ENCODE results near the gene CETN2. TPM values are rescaled to one million over a fixed set of nuclear protein-coding genes. Genes with fewer than 3 reads are reported as not detected.
A peak's percentile ranks its signal among the peaks of the same experiment; 100 is the strongest.

The CETN2 gene
- total RNA-seq: 10 to 100 TPM in 3 of 4 donors, 1 to 10 TPM in 1; 8.1 to 15.7 (median 10.5) TPM

- peak; percentile 97 to 98 for ATAC-seq
These were observed at the start of gene CETN2, which contains the start of gene NSDHL for GRCh38 chrX:152830312-152831305. TSS of gene CETN2 (minus strand) at chrX:152830757. CDS start at chrX:152830710, 47 bp downstream. TSS of gene NSDHL (plus strand) at chrX:152831063. CDS start at chrX:152846325, 15,262 bp downstream.

DNA sequence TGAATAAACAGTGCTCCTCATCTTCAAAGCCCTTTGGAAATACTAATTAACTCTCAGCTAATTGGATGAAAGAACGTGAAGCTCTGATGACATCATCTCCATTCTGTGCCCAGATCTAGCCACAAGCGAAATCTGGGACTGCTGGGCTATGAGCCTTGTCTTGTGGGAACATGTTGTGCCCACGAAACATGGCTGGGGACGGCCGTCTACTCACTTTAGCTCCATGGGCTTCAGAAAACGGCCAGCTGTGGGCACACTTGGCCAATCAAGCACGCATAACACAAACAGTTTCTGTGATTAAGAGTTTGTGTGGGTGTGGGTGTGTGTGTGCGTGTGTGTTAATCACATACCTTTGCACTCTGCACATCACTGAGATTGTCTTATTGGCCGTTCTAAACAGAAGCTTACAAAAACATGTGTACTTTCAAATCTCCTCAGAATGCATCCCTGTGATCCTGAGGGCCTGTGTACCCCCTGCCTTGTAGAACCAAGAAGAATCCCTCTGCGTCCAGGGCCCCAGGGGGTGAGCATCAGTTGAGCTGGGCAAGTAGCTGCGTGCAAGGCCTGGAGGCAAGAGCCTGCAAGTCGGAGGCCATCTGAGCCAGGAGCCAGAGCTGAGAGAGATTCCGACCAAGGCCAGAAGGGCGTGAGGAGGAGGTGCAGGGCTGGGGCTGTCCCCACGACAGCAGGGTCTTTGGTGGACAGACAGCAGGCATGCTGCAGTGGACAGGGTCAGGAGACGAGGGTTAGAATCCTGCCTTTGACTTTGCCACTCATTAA, 48.6 kb upstream of the CETN2 start:
- in situ Hi-C loops (cut with MboI; ENCODE audit: low sequenced_read_pairs in 4 of 4): no loop called here
- no peak for DNase-seq

More at GRCh38 chrX:152830312-152831305, at the start of gene CETN2, which contains the start of gene NSDHL:
- in situ Hi-C loops (cut with MboI; ENCODE audit: low sequenced_read_pairs in 4 of 4) (no loop called here), intact Hi-C loops (cut with DNase I; ENCODE audit: low total_unique reads) (no loop called here)
- Histone ChIP-seq H3K9me3 (no peaks in the 10 kb centered on the region), H3K27me3 (no peaks in the 10 kb centered on the region), H3K36me3 (peaks cover 0 to 6% of the 10 kb centered on the region in 2 donors), H3K4me1 (peaks cover 3 to 16% of the 10 kb centered on the region in 2 donors), H3K27ac (peak within 1 kb of the TSS; percentile 78 to 86 (median 80)), H3K4me3 (peak within 1 kb of the TSS; percentile 63 to 77 (median 68))
- DNase-seq: peak; percentile 93 to 96
- TF ChIP-seq POLR2A (IDR thresholded peaks at IDR 0.05): peak in 1 of 2 donors; percentile 44
- no peak for TF ChIP-seq CTCF (IDR thresholded peaks at IDR 0.05 in 4 of 5, conservative IDR thresholded peaks at IDR 0.05 in 1 of 5)

GRCh38 chrX:152876931-152877840, 46.6 kb upstream of the CETN2 start:
- in situ Hi-C loops (cut with MboI; ENCODE audit: low sequenced_read_pairs in 4 of 4) (no loop called here), intact Hi-C loops (cut with DNase I; ENCODE audit: low total_unique reads) (no loop called here)
- Histone ChIP-seq H3K27ac (no peak overlapping the region), H3K4me3 (no peak overlapping the region), H3K27me3 (no peaks in the 10 kb centered on the region), H3K36me3 (no peaks in the 10 kb centered on the region), H3K4me1 (no peaks in the 10 kb centered on the region), H3K9me3 (no peaks in the 10 kb centered on the region)
- TF ChIP-seq POLR2A (IDR thresholded peaks at IDR 0.05): no peak
- no peak for TF ChIP-seq CTCF (IDR thresholded peaks at IDR 0.05 in 4 of 5, conservative IDR thresholded peaks at IDR 0.05 in 1 of 5)
- ATAC-seq: no peak
- DNase-seq: no peak

More for the DNA sequence above, 48.6 kb upstream of the CETN2 start:
- Histone ChIP-seq H3K4me1 (no peaks in the 10 kb centered on the region), H3K36me3 (no peaks in the 10 kb centered on the region), H3K27ac (no peak overlapping the region), H3K27me3 (no peaks in the 10 kb centered on the region), H3K4me3 (no peak overlapping the region), H3K9me3 (no peaks in the 10 kb centered on the region)
- no peak for ATAC-seq
- intact Hi-C loops (cut with DNase I; ENCODE audit: low total_unique reads): no loop called here
- no peak for TF ChIP-seq POLR2A (IDR thresholded peaks at IDR 0.05)
- TF ChIP-seq CTCF (IDR thresholded peaks at IDR 0.05 in 4 of 5, conservative IDR thresholded peaks at IDR 0.05 in 1 of 5): no peak

- no peaks in the 10 kb centered on the region for H3K4me1 ChIP-seq
- H3K4me3 ChIP-seq: no peak overlapping the region
- TF ChIP-seq CTCF (IDR thresholded peaks at IDR 0.05 in 4 of 5, conservative IDR thresholded peaks at IDR 0.05 in 1 of 5) (no peak), POLR2A (IDR thresholded peaks at IDR 0.05) (no peak)
- DNase-seq (no peak), ATAC-seq (no peak)
- in situ Hi-C loops (cut with MboI; ENCODE audit: low sequenced_read_pairs in 4 of 4) (no loop called here), intact Hi-C loops (cut with DNase I; ENCODE audit: low total_unique reads) (no loop called here)
- no peaks in the 10 kb centered on the region for H3K27me3 ChIP-seq
- H3K27ac ChIP-seq: no peak overlapping the region
- H3K9me3 ChIP-seq: no peaks in the 10 kb centered on the region
- H3K36me3 ChIP-seq: peaks cover 0 to 8% of the 10 kb centered on the region in 2 donors
These were observed 42.8 kb upstream of the CETN2 start for GRCh38 chrX:152873361-152873760.

Data from gastrocnemius medialis (tissue), 4 donors.